22Rv1 (cell line): ENCODE results near the gene ZEB1.
"Not testable (repeated sequence)": the region's sequence is repeated elsewhere in the genome, so short reads cannot be mapped to it uniquely, and the experiment has no call there.

Experiments used
- CTCF ChIP-seq: fragments of 450-650 bp; IDR thresholded peaks from 2 replicates; pipeline ENCODE4 v1.5.1; 2017; ENCODE audit warnings: mild to moderate bottlenecking
- ZFX ChIP-seq: fragments of 450-650 bp; IDR thresholded peaks from 2 replicates; pipeline ENCODE4 v1.6.1; 2017; ENCODE audit warnings: antibody characterized with exemption, borderline replicate concordance

- TF ChIP-seq CTCF, ZFX: not testable (repeated sequence)
Measured at GRCh38 chr10:31361475-31361874, 42.5 kb downstream of the ZEB1 start.
